Astrocyte (in vitro differentiated cells and primary cell): ENCODE data around the gene NLRP9. TPM values are rescaled to one million over a fixed set of nuclear protein-coding genes. Genes with fewer than 3 reads are reported as not detected.

Experiments
- DNase-seq: peaks from one replicate; pipeline ENCODE4 v3.0.0-alpha.2; 2010; ENCODE audit warnings: low read depth
- FAIRE-seq: peaks from 2 replicates; lab custom pipeline; 2011; peaks lifted over from hg19 to GRCh38; lab: Jason Lieb, UNC
- H2AFZ ChIP-seq: 2 replicates; pipeline ENCODE4 v1.6.0; 2012; ENCODE audit warnings: low read depth, low read length, inconsistent platforms
- H3K27ac ChIP-seq: 2 replicates; pipeline ENCODE4 v1.5.1; 2011; ENCODE audit warnings: low read depth, low read length, inconsistent platforms
- H3K27me3 ChIP-seq: 2 replicates; pipeline ENCODE4 v1.6.0; 2011; ENCODE audit warnings: low read length, inconsistent platforms; ENCODE audit not compliant: insufficient read depth
- H3K36me3 ChIP-seq: 2 replicates; pipeline ENCODE4 v1.5.1; 2011; ENCODE audit warnings: low read length, inconsistent platforms; ENCODE audit not compliant: insufficient read depth
- H3K4me1 ChIP-seq: 2 replicates; pipeline ENCODE4 v1.5.1; 2011; ENCODE audit warnings: low read length, inconsistent platforms; ENCODE audit not compliant: insufficient read depth
- H3K4me2 ChIP-seq: 2 replicates; pipeline ENCODE4 v1.6.0; 2012; ENCODE audit warnings: low read length, inconsistent platforms
- H3K4me3 ChIP-seq: 2 replicates; pipeline ENCODE4 v1.5.1; 2011; ENCODE audit warnings: low read depth, mild to moderate bottlenecking, low read length, inconsistent platforms; ENCODE audit not compliant: insufficient read depth
- H3K79me2 ChIP-seq: 2 replicates; pipeline ENCODE4 v1.6.0; 2012; ENCODE audit warnings: mild to moderate bottlenecking, low read length, inconsistent platforms; ENCODE audit not compliant: insufficient read depth
- H3K9ac ChIP-seq: 2 replicates; pipeline ENCODE4 v1.6.0; 2012; ENCODE audit warnings: mild to moderate bottlenecking, low read length, inconsistent platforms
- H3K9me3 ChIP-seq: 2 replicates; pipeline ENCODE4 v1.5.1; 2012; ENCODE audit warnings: low read depth, mild to moderate bottlenecking, low read length, inconsistent platforms; ENCODE audit not compliant: insufficient read depth
- H4K20me1 ChIP-seq: 2 replicates; pipeline ENCODE4 v1.6.0; 2012; ENCODE audit warnings: low read length, inconsistent platforms; ENCODE audit not compliant: insufficient read depth
- H3K27ac Mint-ChIP-seq: one replicate; pipeline ENCODE4 v1.8.0; 2021; ENCODE audit warnings: mild to moderate bottlenecking, mixed read lengths; ENCODE audit not compliant: unreplicated experiment
- H3K27me3 Mint-ChIP-seq: one replicate; pipeline ENCODE4 v1.8.0; 2021; ENCODE audit warnings: low read depth, mixed read lengths; ENCODE audit not compliant: unreplicated experiment
- H3K36me3 Mint-ChIP-seq: one replicate; pipeline ENCODE4 v1.8.0; 2021; ENCODE audit warnings: low read depth, mixed read lengths; ENCODE audit not compliant: unreplicated experiment
- H3K4me1 Mint-ChIP-seq: one replicate; pipeline ENCODE4 v1.8.0; 2021; ENCODE audit warnings: low read depth, mixed read lengths; ENCODE audit not compliant: unreplicated experiment
- H3K4me3 Mint-ChIP-seq: one replicate; pipeline ENCODE4 v1.8.0; 2021; ENCODE audit warnings: mild to moderate bottlenecking, moderate library complexity, mixed read lengths; ENCODE audit not compliant: unreplicated experiment
- H3K9me3 Mint-ChIP-seq: one replicate; pipeline ENCODE4 v1.8.0; 2021; ENCODE audit warnings: mild to moderate bottlenecking, mixed read lengths; ENCODE audit not compliant: unreplicated experiment
- CTCF ChIP-seq: IDR thresholded peaks from 2 replicates; pipeline ENCODE4 v1.5.1; 2011; ENCODE audit warnings: low read depth, mild to moderate bottlenecking, inconsistent platforms, low read length, moderate library complexity; ENCODE audit not compliant: insufficient read depth
- EZH2 ChIP-seq: IDR thresholded peaks from 2 replicates; pipeline ENCODE4 v1.6.1; 2012; ENCODE audit warnings: mild to moderate bottlenecking, low read length, inconsistent platforms; ENCODE audit not compliant: insufficient read depth
- total RNA-seq: library from RNA; stranded (reverse); gene quantifications from 2 replicates; pipeline ENCODE4 v1.2.1, GENCODE V29; 2021

NLRP9 gene
- total RNA-seq, 1 donor from 2014 or later = not detected

DNA sequence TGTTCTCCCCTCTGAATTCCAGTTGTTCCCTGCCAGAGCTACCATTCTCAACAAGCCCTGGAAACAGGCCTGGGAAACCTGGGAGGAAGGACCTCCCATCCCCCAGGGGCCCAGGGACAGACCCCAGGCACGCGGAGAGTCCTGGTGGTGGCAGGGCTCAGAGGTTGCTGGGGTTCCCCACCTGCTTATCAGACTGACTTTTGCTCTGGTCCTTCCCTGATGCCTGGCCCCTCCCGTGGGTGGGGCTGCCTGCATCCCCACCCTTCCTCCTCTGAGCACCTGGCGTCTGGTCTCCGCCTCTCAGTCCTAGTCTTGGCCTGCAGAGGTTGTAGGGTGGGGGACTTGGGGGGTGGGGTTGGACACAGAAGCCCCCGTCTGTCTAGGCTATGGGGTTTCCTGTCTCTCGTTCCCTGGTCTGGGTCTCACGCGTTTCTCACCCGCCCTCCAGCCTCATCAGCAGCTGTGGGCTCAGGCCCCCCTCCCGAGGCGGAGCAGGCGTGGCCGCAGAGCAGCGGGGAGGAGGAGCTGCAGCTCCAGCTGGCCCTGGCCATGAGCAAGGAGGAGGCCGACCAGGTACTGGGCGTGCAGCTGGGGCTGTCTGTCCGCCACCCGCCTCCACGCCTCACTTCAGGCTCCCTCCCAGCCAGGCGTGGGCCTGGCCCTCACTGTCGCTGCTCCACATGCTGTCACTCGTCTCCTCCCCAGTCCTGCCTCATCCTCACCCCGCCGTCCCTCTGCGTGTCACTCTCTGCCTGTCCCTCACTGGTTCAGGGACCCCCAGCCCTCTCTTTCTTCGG is 49.6 kb downstream of the NLRP9 start:
- DNase-seq = no peak
- Histone ChIP-seq H3K9ac (no peak overlapping the region), H3K27me3 (no peaks in the 10 kb centered on the region), H2AFZ (no peak overlapping the region), H3K4me1 (no peaks in the 10 kb centered on the region), H3K4me3 (no peak overlapping the region), H3K9me3 (no peaks in the 10 kb centered on the region), H3K4me2 (no peak overlapping the region), H3K36me3 (no peaks in the 10 kb centered on the region), H3K79me2 (peaks cover 49% of the 10 kb centered on the region), H3K27ac (no peak overlapping the region), H4K20me1 (peaks cover 58% of the 10 kb centered on the region)
- no peaks in the 10 kb centered on the region for H3K9me3 Mint-ChIP-seq
- no peak for FAIRE-seq
- H3K4me1 Mint-ChIP-seq = peaks cover 9% of the 10 kb centered on the region
- H3K4me3 Mint-ChIP-seq = no peak overlapping the region
- no peak overlapping the region for H3K27ac Mint-ChIP-seq
- H3K27me3 Mint-ChIP-seq = no peaks in the 10 kb centered on the region
- no peak for TF ChIP-seq EZH2
- no peak for TF ChIP-seq CTCF
- peaks cover 9% of the 10 kb centered on the region for H3K36me3 Mint-ChIP-seq

DNA sequence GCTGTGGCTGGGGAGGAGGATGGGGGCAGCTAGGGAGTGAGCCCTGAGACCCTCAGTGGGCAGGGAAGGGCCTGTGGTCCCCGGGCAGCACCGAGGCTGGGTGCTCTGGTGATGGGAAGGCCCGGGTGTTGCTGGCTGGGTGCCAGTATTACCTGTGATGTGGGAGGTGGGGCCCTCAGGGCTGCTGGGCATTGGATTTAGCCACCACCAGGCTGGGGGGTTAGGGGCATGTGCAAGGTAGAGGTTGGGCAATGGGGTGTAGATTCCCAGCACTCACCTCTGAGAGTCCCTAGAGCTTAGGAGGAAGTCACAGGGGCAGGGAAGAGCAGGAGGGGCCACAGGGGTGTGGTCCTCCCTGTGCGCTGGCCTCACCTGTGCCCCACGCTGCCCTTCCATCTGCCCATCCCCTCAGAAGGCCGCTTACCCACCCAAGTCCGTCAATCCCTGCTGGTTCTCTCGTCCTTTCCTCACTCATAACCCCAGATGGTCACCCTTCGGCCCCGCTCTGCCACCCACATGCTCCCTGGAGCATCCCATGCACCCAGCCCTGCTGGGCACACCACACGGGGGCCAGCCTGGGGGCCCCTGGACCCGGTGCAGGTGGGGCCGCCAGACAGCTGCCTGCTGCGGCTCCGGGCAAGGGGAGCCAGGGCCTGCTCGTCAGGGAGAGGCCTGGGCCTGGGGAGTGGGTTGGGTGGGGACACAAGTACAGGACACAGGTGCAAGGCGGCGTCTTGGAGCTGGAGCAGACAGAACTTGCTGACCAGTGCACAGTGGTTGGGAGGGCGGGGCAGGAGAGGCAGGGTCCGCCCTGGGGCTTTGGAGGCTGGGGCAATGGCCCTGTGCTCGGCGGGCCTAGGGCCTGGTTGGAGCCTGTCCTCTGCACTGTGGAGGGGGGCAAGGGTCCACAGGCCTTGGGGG is 50.7 kb downstream of the NLRP9 start:
- Mint-ChIP-seq H3K27ac (no peak overlapping the region), H3K36me3 (peaks cover 8% of the 10 kb centered on the region), H3K4me1 (peaks cover 9% of the 10 kb centered on the region), H3K9me3 (no peaks in the 10 kb centered on the region), H3K27me3 (no peaks in the 10 kb centered on the region), H3K4me3 (no peak overlapping the region)
- H3K79me2 ChIP-seq = peaks cover 56% of the 10 kb centered on the region
- FAIRE-seq (no peak), DNase-seq (no peak)
- H3K36me3 ChIP-seq = no peaks in the 10 kb centered on the region
- no peak overlapping the region for H2AFZ ChIP-seq
- H4K20me1 ChIP-seq = peaks cover 64% of the 10 kb centered on the region
- no peak overlapping the region for H3K4me2 ChIP-seq
- no peaks in the 10 kb centered on the region for H3K9me3 ChIP-seq
- no peaks in the 10 kb centered on the region for H3K27me3 ChIP-seq
- no peak overlapping the region for H3K9ac ChIP-seq
- TF ChIP-seq EZH2 (no peak), CTCF (no peak)
- H3K27ac ChIP-seq = no peak overlapping the region
- no peaks in the 10 kb centered on the region for H3K4me1 ChIP-seq
- H3K4me3 ChIP-seq = no peak overlapping the region
